GM19397 (cell line): Measurements from ENCODE around the gene SKI.

Experiments
- ATAC-seq: cut with Tn5 transposase; IDR thresholded peaks from one replicate; pipeline ENCODE4 v1.9.1; 2021; ENCODE audit warnings: mild to moderate bottlenecking, moderate library complexity; ENCODE audit not compliant: unreplicated experiment

SKI gene

DNA sequence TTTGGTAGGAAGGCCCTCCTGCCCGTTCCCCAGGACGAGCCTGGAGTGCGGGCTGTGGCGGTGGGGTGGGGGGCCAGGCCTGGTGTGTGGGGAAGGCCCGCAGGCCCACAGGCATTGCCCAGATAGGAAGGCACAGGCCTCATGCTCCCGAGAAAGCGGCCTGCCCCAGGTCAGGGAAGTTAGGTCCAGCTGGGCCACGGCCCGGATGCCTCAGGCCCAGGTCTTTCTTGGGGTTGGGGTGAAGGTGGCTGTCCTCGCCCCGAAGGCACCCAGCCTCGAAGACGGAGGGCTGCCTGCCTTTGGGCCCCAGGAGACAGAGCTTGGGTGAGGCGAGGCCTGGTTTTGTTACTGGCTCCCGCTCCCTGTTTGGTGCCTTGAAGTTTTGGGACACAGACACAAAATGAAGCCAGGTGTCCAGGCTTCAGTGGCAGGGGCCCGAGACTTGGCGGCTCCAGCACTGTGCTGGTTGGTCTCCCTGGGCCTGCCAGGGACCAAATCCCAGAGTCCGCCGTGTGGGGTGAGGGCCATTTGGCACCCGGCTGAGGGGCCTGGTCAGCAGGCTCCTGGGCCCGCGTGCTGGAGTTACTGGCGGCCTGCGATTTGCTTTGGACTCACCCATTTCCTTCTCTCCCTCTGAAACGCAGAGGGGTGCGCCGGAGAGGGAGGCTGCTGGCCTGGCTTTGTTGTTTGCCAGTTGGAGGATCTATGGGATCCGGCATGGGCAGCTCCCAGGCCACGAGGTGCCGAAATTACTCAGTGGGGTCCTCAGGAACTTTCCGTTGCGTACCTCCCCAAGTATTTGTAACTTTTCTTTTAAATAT is 2.0 kb downstream of the SKI start:
- ATAC-seq: no peak

DNA sequence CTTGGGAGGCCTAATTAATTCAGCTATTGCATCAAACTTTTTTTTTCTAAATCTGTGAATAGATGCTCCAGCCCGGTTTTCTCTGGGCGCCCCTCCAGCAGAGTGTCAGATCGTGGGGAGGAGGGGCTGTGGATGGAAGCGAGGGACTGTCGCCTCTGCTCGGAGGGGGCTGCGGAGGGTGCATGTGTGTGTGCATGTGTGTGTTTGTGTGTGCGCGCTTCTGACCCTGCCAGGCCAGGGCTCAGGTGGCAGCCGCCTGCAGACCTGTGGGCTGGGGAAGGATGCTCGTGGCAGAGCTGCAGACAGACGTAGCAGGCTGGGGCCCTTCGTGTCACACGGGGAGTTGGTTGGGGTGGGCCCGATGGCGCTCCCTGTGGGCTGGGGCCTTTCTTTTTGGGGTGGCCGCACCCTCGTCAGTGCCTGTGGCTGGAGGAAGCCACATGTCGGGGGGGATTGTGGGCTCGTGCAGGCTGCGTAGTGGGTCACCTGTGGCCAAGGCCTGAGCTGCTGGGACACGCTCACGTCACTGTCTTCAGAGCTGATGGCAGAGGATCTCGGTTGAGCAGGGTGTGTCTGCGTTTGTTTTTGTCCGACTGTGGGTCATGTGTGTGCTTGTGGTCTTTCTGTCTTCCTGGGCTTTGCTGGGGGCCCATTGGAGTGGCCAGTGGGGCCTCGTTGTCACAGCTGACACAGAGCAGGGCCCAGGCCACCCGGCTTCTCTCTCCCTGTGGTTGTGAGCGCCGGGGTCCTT is 2.8 kb downstream of the SKI start:
- ATAC-seq: no peak

DNA sequence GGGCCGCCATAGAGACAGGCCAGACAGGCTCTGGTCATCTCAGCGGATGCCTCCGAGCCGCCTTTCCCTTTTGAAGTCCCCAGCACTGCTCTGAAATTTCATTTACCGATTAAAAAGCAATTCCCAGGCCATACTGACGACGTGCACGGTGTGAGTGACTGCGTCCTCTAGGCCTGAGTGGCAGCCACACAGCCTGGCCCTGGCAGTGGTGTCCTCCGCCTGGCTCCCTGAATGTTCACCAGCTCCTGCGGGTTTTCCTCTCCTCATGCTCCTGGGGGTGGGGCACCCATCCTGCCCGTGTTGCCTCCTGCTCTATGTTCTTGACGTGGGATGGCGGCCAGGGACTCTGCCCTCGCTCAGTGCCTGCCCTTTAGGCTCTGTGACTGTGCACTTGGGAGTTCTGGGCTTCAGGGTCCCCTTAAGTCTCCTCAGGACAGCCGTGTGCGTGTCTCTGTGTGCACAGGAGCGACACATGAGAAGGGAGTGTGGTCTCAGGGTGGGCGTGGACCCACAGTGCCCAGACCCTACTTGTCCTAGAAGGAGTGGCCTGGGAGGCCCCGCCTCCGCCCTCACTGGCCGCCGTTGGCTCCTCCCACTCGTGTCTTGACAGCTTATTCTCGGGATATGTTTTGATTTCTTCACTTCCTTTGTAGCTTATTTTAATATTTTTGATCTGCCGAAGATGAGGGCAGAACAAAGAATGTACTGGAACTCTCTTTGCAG is 3.6 kb downstream of the SKI start:
- no peak for ATAC-seq

GRCh38 chr1:2232255-2232915 is 4.3 kb downstream of the SKI start:
- ATAC-seq: no peak

- ATAC-seq: no peak
Measured at GRCh38 chr1:2232916-2233438, 4.9 kb downstream of the SKI start.

- no peak for ATAC-seq
Measured at GRCh38 chr1:2233468-2233867, 5.3 kb downstream of the SKI start.

DNA sequence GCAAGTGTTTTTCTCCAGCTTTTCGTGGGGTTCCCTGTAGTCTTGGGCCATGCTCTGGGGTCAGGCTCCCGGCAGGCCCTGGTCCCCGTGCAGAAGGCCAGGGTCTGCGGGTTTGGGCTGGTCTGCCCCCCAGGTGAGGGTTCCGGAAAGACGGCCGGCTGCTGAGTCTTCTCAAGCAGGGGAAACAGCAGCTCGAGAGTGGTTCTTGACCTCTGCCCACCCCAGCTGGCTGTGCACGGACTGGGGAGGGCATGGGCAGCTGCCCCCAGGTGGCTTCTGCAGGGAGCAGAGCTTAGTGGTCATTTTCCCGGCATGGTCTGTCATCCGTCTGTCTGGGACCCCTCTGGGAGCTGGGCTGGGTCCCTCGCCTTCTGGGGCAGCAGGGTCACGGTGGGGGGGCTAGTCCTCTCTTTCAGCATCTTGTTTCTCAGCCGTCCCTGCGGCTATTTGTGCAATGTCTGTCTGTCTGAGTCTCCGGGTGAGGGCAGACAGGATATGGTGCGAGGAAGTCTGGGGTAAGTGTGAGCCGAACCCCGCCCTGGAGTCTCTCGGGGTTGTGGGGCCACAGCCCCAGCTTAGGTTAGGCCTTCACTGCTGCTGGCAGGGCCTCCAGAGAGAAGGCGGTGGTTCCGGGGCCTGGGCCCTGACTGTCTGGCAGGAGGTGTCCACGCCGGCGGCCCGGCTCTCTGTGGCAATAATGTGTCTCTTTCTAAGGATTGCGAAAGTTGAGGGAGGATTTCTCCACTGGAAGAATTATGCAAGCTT is 6.1 kb downstream of the SKI start:
- ATAC-seq: no peak

- no peak for ATAC-seq
Measured at GRCh38 chr1:2234762-2235113, 6.6 kb downstream of the SKI start.

DNA sequence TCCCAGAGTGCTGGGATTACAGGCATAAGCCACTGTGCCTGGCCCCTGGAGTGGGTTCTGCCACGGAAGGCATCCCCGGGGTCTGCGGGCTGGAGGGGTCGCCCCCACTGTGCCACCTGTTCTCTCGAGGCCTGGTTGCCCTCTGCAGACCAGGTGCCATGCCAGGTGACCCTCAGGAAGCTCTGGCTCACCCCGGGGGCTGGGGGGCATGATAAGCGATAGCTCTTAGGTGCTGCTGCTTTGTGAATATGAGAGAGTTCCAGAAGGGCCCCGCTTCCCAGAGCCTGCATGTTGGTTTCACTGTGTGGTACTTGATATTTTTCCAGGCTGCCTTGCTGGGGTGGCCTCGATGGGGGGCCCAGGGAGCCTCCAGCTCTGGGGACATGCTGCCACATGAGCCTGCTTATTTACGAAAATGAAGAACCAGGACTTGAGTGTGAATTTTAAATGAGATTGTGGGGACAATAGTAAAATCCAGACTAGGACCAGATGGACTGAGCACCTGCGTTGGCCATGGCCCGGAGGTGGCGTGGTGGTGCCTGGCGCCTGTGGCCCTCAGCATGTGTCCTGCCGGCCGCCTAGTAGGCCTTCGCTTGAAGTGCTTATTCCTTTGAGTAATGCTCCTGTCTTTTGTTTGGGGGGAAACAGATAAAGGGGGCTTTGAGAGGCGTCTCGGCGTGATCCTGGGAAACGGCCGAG is 7.3 kb downstream of the SKI start:
- no peak for ATAC-seq

- no peak for ATAC-seq
Measured at GRCh38 chr1:2236695-2237677, 8.9 kb downstream of the SKI start.

- no peak for ATAC-seq
Measured at GRCh38 chr1:2237773-2238172, 9.7 kb downstream of the SKI start.

- ATAC-seq: no peak
Measured at GRCh38 chr1:2238361-2239012, 10.4 kb downstream of the SKI start.

GRCh38 chr1:2239013-2239370 is 10.9 kb downstream of the SKI start:
- ATAC-seq: no peak

DNA sequence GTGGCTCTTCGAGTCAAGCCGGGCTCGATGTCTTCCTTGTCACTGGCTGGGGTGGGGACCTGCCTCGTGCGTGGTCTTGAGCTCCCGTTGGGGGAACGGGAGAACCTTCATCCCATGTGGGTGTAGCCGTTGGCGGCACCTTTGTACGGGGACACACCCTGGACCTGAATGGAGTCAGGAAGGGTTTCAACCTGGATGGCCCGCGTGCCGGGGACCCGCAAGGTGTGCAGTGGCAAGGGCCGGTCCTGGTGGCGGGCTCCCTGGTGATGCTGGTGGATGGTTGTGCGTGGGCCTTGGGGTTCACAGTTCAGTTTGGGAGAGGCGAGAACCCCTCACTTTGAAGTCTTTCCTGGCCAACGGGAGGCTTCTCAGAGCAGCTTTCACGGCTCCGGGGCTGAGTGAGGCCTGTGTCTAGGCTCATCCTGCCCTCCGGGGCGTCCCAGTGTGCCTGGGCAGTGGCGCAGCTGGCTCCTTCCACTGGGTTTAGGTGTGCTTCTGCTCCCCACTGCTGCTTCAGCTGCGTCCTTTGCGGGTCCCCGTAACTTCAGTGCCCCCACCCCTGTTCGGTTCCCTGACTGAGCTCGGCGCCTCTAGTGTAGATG is 11.4 kb downstream of the SKI start:
- ATAC-seq: no peak

- no peak for ATAC-seq
Measured at GRCh38 chr1:2240270-2241156, 12.4 kb downstream of the SKI start.

DNA sequence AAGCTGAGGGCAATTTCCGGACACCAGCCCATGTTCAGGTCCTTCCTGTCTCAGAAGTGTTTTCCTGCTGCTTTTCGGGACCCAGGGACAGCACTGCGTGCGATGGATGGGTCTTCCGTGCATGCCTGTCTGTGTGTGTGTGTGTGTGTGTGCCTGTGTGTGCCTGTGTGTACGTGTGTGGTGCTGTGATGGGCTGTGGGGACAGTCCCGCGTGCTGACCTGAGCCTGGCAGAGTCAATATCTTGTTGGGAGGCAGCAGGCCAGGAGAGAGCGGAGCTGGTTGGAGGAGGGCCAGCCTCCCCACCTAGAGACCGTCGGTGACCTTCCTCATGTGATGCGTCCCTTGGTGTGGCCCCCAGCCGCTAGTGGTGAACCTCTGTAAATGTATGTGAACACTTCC is 13.7 kb downstream of the SKI start:
- ATAC-seq: no peak
